H1 (cell line): ENCODE measurements around the gene PLB1. TPM values are rescaled to one million over a fixed set of nuclear protein-coding genes. Genes with fewer than 3 reads are reported as not detected.

Experiments used
- CTCF ChIA-PET: fragments of 300-600 bp; sonication (Branson Sonifier 250); formaldehyde crosslinking; loops from one replicate; lab custom pipeline; 2021; ENCODE audit not compliant: partially characterized antibody; lab: Charles Lee
- POLR2A ChIA-PET: fragments of 300-600 bp; sonication (Branson Sonifier 250); formaldehyde crosslinking; loops from one replicate; lab custom pipeline; 2021; ENCODE audit warnings: inconsistent platforms; ENCODE audit not compliant: partially characterized antibody; lab: Charles Lee
- DNase-seq, 2 experiments: peaks; one replicate each; pipeline versions ENCODE4 v3.0.0 to v3.0.0-alpha.2; 2010 to 2022; ENCODE audit warnings: low spot score in 2 of 2, low read depth in 1 of 2, mixed read lengths in 1 of 2
- FAIRE-seq: peaks from 2 replicates; lab custom pipeline; 2011; peaks lifted over from hg19 to GRCh38; lab: Jason Lieb, UNC
- H2AFZ ChIP-seq: 2 replicates; pipeline ENCODE4 v1.8.1; 2012; ENCODE audit warnings: low read length, inconsistent platforms
- H2AK5ac ChIP-seq: 2 replicates; pipeline ENCODE4 v1.6.1; 2013; ENCODE audit warnings: low read depth, low read length
- H2BK120ac ChIP-seq: replicated peaks from 2 replicates; pipeline ENCODE3; 2013; ENCODE audit warnings: low read depth, low read length, inconsistent platforms
- H2BK12ac ChIP-seq: 2 replicates; pipeline ENCODE4 v1.6.1; 2013; ENCODE audit warnings: low read depth, low read length
- H2BK15ac ChIP-seq: 2 replicates; pipeline ENCODE4 v1.6.1; 2013; ENCODE audit warnings: low read length
- H2BK20ac ChIP-seq: 2 replicates; pipeline ENCODE4 v1.6.1; 2013; ENCODE audit warnings: low read length
- H2BK5ac ChIP-seq: 2 replicates; pipeline ENCODE4 v1.6.1; 2013; ENCODE audit warnings: low read depth, low read length
- H3K14ac ChIP-seq: 2 replicates; pipeline ENCODE4 v1.6.1; 2013; ENCODE audit warnings: inconsistent platforms; ENCODE audit not compliant: insufficient read length
- H3K18ac ChIP-seq: 2 replicates; pipeline ENCODE4 v1.6.1; 2013; ENCODE audit warnings: low read length; ENCODE audit errors: extremely low read depth
- H3K23ac ChIP-seq: 2 replicates; pipeline ENCODE4 v1.6.1; 2013; ENCODE audit warnings: inconsistent platforms; ENCODE audit not compliant: insufficient read length
- H3K23me2 ChIP-seq: 2 replicates; pipeline ENCODE4 v1.6.1; 2013; ENCODE audit warnings: low read depth, low read length
- H3K27ac ChIP-seq: 2 replicates; pipeline ENCODE4 v1.6.1; 2011; ENCODE audit warnings: low read depth, low read length, inconsistent platforms
- H3K27me3 ChIP-seq, 4 experiments: replicated peaks in 1 of 4; 1 replicate in 1 of 4; 2 replicates in 3 of 4; pipeline versions ENCODE4 v1.6.1 to v1.8.1; 2011 to 2013; ENCODE audit warnings: low read length in 3 of 4, mild to moderate bottlenecking in 3 of 4, inconsistent platforms in 2 of 4, mixed read lengths in 2 of 4, moderate library complexity in 1 of 4; ENCODE audit not compliant: control insufficient read depth in 3 of 4, insufficient read depth in 3 of 4; ENCODE audit errors: extremely low read depth in 1 of 4
- H3K36me3 ChIP-seq, 4 experiments: 2 replicates each; pipeline versions ENCODE4 v1.6.1 to v1.8.1; 2011 to 2013; ENCODE audit warnings: mild to moderate bottlenecking in 4 of 4, low read length in 3 of 4, moderate library complexity in 2 of 4, control low read depth in 1 of 4, inconsistent platforms in 1 of 4; ENCODE audit not compliant: insufficient read depth in 4 of 4, control insufficient read depth in 2 of 4
- H3K4ac ChIP-seq: replicated peaks from 2 replicates; pipeline ENCODE3; 2013; ENCODE audit warnings: low read length, low read depth, mixed read lengths, inconsistent platforms; ENCODE audit not compliant: insufficient read length
- H3K4me1 ChIP-seq, 4 experiments: replicated peaks in 1 of 4; 1 replicate in 1 of 4; 2 replicates in 3 of 4; pipeline versions ENCODE4 v1.6.1 to v1.8.1; 2011 to 2013; ENCODE audit warnings: low read length in 3 of 4, inconsistent platforms in 2 of 4, mixed read lengths in 1 of 4; ENCODE audit not compliant: insufficient read depth in 4 of 4, control insufficient read depth in 3 of 4
- H3K4me2 ChIP-seq, 2 experiments: 2 replicates each; pipeline versions ENCODE4 v1.6.1 to v1.8.1; 2011 to 2013; ENCODE audit warnings: low read depth in 2 of 2, low read length in 2 of 2, control low read depth in 1 of 2, inconsistent platforms in 1 of 2, mild to moderate bottlenecking in 1 of 2; ENCODE audit not compliant: insufficient read depth in 1 of 2
- H3K4me3 ChIP-seq, 4 experiments: fragments of 200-600, 300-600 bp in 1 of 4; sonication (generic), shearing (Covaris generic), sonication (Bioruptor Twin) in 1 of 4; 2 replicates each; pipeline versions ENCODE4 v1.5.1 to v1.8.1; 2011 to 2016; ENCODE audit warnings: low read length in 4 of 4, low read depth in 3 of 4, control low read depth in 2 of 4, inconsistent platforms in 2 of 4, mild to moderate bottlenecking in 2 of 4, mixed read lengths in 1 of 4, moderate library complexity in 1 of 4; ENCODE audit not compliant: insufficient read depth in 2 of 4; ENCODE audit errors: extremely low read depth in 1 of 4
- H3K56ac ChIP-seq: replicated peaks from 2 replicates; pipeline ENCODE3; 2013; ENCODE audit warnings: low read depth, mild to moderate bottlenecking, mixed read lengths, low read length, inconsistent platforms; ENCODE audit not compliant: insufficient read length
- H3K79me1 ChIP-seq: 2 replicates; pipeline ENCODE4 v1.6.1; 2013; ENCODE audit warnings: low read depth, low read length, control low read depth
- H3K79me2 ChIP-seq, 2 experiments: 2 replicates each; pipeline versions ENCODE4 v1.6.1 to v1.8.1; 2012 to 2013; ENCODE audit warnings: low read length in 2 of 2, mild to moderate bottlenecking in 2 of 2, inconsistent platforms in 1 of 2; ENCODE audit not compliant: insufficient read depth in 2 of 2, control insufficient read depth in 1 of 2
- H3K9ac ChIP-seq, 4 experiments: replicated peaks in 1 of 4; 1 replicate in 1 of 4; 2 replicates in 3 of 4; pipeline versions ENCODE4 v1.6.1 to v1.8.1; 2011 to 2013; ENCODE audit warnings: low read depth in 3 of 4, low read length in 3 of 4, control low read depth in 2 of 4, mild to moderate bottlenecking in 2 of 4, moderate library complexity in 2 of 4, inconsistent platforms in 1 of 4; ENCODE audit errors: extremely low read depth in 1 of 4
- H3K9me3 ChIP-seq, 2 experiments: 2 replicates each; pipeline versions ENCODE4 v1.6.1 to v1.8.1; 2012 to 2013; ENCODE audit warnings: mild to moderate bottlenecking in 2 of 2, moderate library complexity in 2 of 2, control low read depth in 1 of 2, inconsistent platforms in 1 of 2, low read depth in 1 of 2, low read length in 1 of 2, mixed read lengths in 1 of 2; ENCODE audit not compliant: insufficient read depth in 2 of 2
- H4K20me1 ChIP-seq, 2 experiments: replicated peaks in 1 of 2; 2 replicates each; pipeline versions ENCODE3 to v1.8.1; 2011 to 2013; ENCODE audit warnings: inconsistent platforms in 2 of 2, low read length in 2 of 2, mild to moderate bottlenecking in 1 of 2; ENCODE audit not compliant: insufficient read depth in 2 of 2, control insufficient read depth in 1 of 2
- H4K5ac ChIP-seq: 2 replicates; pipeline ENCODE4 v1.6.1; 2013; ENCODE audit warnings: low read length, low read depth, mixed read lengths, inconsistent platforms; ENCODE audit not compliant: insufficient read length
- H4K8ac ChIP-seq: 2 replicates; pipeline ENCODE4 v1.8.0; 2013; ENCODE audit warnings: mild to moderate bottlenecking, moderate library complexity, low read length, inconsistent platforms; ENCODE audit not compliant: insufficient read depth; ENCODE audit errors: extremely low read depth
- H4K91ac ChIP-seq: replicated peaks from 2 replicates; pipeline ENCODE3; 2013; ENCODE audit warnings: low read length, mixed read lengths, inconsistent platforms; ENCODE audit not compliant: insufficient read length
- CEBPB ChIP-seq: IDR thresholded peaks from 2 replicates; pipeline ENCODE4 v1.6.1; 2012; ENCODE audit warnings: low read depth, low read length
- GTF2F1 ChIP-seq: IDR thresholded peaks from 2 replicates; pipeline ENCODE4 v1.6.1; 2012; ENCODE audit warnings: low read depth, low read length, improper control_type of control experiment, borderline replicate concordance
- HDAC2 ChIP-seq, 2 experiments: fragments of 300-600 bp in 1 of 2; sonication (generic) in 1 of 2; IDR thresholded peaks; 2 replicates each; pipeline ENCODE4 v1.6.1; 2011 to 2012; ENCODE audit warnings: low read depth in 2 of 2, low read length in 2 of 2, mild to moderate bottlenecking in 2 of 2, moderate library complexity in 2 of 2, borderline replicate concordance in 1 of 2, inconsistent platforms in 1 of 2
- HDAC6 ChIP-seq: IDR thresholded peaks from one replicate; pipeline ENCODE4 v1.7.1; 2012; ENCODE audit warnings: low read depth, mild to moderate bottlenecking, inconsistent platforms, low read length, moderate library complexity
- MAFK ChIP-seq: IDR thresholded peaks from 2 replicates; pipeline ENCODE4 v1.6.1; 2012; ENCODE audit warnings: low read depth, mild to moderate bottlenecking, improper control_type of control experiment, low read length
- NRF1 ChIP-seq: IDR thresholded peaks from 2 replicates; pipeline ENCODE4 v1.6.1; 2011; ENCODE audit warnings: mild to moderate bottlenecking, low read depth, low read length, improper control_type of control experiment
- TAF7 ChIP-seq: optimal IDR thresholded peaks from 2 replicates; pipeline ENCODE3; 2011; ENCODE audit warnings: low read depth, mild to moderate bottlenecking, inconsistent platforms, low read length, moderate library complexity, borderline replicate concordance
- WGBS, 2 experiments: shearing (Covaris generic) in 1 of 2; methylation state at CpG; one replicate each; pipeline versions ENCODE4 v1.1.6 to v1.1.7; 2013 to 2015; ENCODE audit warnings: low lambda C conversion rate in 2 of 2, mixed read lengths in 2 of 2, inconsistent platforms in 1 of 2, low coverage in 1 of 2, missing lambda C conversion rate in 1 of 2; ENCODE audit not compliant: insufficient replicate concordance in 2 of 2, insufficient coverage in 1 of 2, insufficient read length in 1 of 2; ENCODE audit errors: extremely low coverage in 1 of 2, missing lambda C conversion rate in 1 of 2; 5-methylcytosine and 5-hydroxymethylcytosine counted together
- polyA plus RNA-seq, 7 experiments: library from polyadenylated mRNA; depleted of rRNA in 3 of 7; stranded (reverse) in 5 of 7; unstranded in 2 of 7; fragments of >200 nt in 5 of 7; fragments of 200-250 nt in 2 of 7; gene quantifications; 1 replicate in 5 of 7; 2 replicates in 1 of 7; 4 replicates in 1 of 7; pipeline versions ENCODE4 v1.2.1 to v1.2.3, GENCODE V29; 2011 to 2013; ENCODE audit warnings: missing spikeins in 2 of 7, mixed read lengths in 2 of 7
- total RNA-seq: library from RNA; stranded (reverse); fragmentation: NEBNext Ultra II Directional; extraction: Animal tissue kit (Norgen Biotek cat#: 25700); gene quantifications from 2 replicates; pipeline ENCODE4 v1.2.1, GENCODE V29; 2021

PLB1 gene
- total and polyA plus RNA-seq, 2 of the 8 experiments (the other 6 are each of a cell fraction or from before 2014, with no cell fraction given) = 0.20 to 0.36 TPM

DNA sequence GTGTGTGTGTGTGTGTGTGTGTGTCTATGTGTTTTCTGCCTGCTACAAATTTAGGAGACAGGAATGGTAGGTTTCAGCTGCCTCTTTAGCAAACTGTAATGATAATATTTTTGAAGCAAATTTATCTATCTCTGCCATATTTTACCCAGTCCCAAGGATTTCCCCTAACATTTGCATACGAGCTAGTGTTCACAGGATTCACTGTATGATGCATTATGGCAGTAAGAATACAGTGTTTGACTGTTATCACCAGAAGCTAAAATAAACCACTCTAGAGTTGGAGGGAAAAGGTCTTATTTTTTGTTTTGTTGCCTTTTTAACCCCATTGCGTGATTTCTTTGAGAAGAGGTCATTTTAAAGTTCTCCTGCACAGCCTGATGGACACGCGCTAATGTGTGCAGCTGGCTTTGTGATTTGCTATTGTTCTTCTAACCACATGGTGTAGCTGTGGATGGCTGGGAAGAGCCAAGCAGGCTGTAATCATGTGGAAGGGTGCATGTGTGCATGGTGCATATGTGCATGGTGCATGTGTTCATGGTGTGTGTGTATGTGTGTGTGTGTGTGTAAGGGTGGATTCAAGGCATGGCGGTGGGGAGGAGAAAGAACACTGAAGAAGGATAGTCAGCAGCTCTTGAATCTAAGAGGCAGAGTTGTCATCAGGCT lies 62.4 kb downstream of the PLB1 start:
- H3K4me3 ChIP-seq = no peak overlapping the region
- no peak overlapping the region for H2BK12ac ChIP-seq
- no peak overlapping the region for H2BK20ac ChIP-seq
- no peaks in the 10 kb centered on the region for H3K79me1 ChIP-seq
- no peak overlapping the region for H2AFZ ChIP-seq
- no peak overlapping the region for H3K4ac ChIP-seq
- no peak overlapping the region for H3K4me2 ChIP-seq
- ChIA-PET CTCF (interaction anchor here (0.7 to 1.4 kb wide), 2 partner anchors 9 to 1006 kb away, joined by 3 to 9 read pairs; no protein-coding TSS in a partner anchor), POLR2A (no interaction called here)
- H4K5ac ChIP-seq = no peak overlapping the region
- H2BK5ac ChIP-seq = no peak overlapping the region
- H3K9ac ChIP-seq = no peak overlapping the region
- 92% methylated on average over 5 of the region's 5 CpGs; no CpG with 5 or more reads in 1 of the 2 experiments for WGBS, 2 experiments
- H3K14ac ChIP-seq = no peak overlapping the region
- DNase-seq = no peak
- no peaks in the 10 kb centered on the region for H3K27me3 ChIP-seq
- no peaks in the 10 kb centered on the region for H3K79me2 ChIP-seq
- no peak for FAIRE-seq
- no peaks in the 10 kb centered on the region for H3K4me1 ChIP-seq
- no peak overlapping the region for H3K56ac ChIP-seq
- H3K18ac ChIP-seq = no peak overlapping the region
- H3K27ac ChIP-seq = no peak overlapping the region
- no peak overlapping the region for H2BK15ac ChIP-seq
- H2BK120ac ChIP-seq = no peak overlapping the region
- H4K91ac ChIP-seq = no peak overlapping the region
- H3K23me2 ChIP-seq = no peaks in the 10 kb centered on the region
- no peak overlapping the region for H3K23ac ChIP-seq
- H4K8ac ChIP-seq = no peak overlapping the region
- H4K20me1 ChIP-seq = no peaks in the 10 kb centered on the region
- H3K9me3 ChIP-seq = no peaks in the 10 kb centered on the region
- no peak overlapping the region for H2AK5ac ChIP-seq
- no peaks in the 10 kb centered on the region for H3K36me3 ChIP-seq
- no peak for TF ChIP-seq NRF1
- TF ChIP-seq HDAC6 = no peak
- TF ChIP-seq MAFK = no peak
- TF ChIP-seq TAF7 = no peak
- no peak for TF ChIP-seq CEBPB
- no peak for TF ChIP-seq HDAC2 (IDR thresholded peaks at IDR 0.05; ENCODE audit: borderline replicate concordance in 1 of 2, low read depth in 2 of 2, low read length in 2 of 2)
- TF ChIP-seq GTF2F1 = no peak
